ENCODE data around the gene CEMP1.

The CEMP1 gene

GRCh38 chr16:2487903-2488531 is 43.2 kb downstream of the CEMP1 start:
- no peak overlapping the region for H3K4me3 Mint-ChIP-seq
- no peak for TF ChIP-seq CTCF (IDR thresholded peaks at IDR 0.05; ENCODE audit: unreplicated experiment in 3 of 3)
- no peaks in the 10 kb centered on the region for H3K9me3 Mint-ChIP-seq
- peak overlapping the region; percentile 90 to 96 (median 93) for H3K27ac Mint-ChIP-seq
- peaks cover 46% of the 10 kb centered on the region for H3K4me1 Mint-ChIP-seq
- no peaks in the 10 kb centered on the region for H3K27me3 Mint-ChIP-seq (ENCODE audit: low read depth)
- H3K36me3 Mint-ChIP-seq (ENCODE audit: low read depth): no peaks in the 10 kb centered on the region

DNA sequence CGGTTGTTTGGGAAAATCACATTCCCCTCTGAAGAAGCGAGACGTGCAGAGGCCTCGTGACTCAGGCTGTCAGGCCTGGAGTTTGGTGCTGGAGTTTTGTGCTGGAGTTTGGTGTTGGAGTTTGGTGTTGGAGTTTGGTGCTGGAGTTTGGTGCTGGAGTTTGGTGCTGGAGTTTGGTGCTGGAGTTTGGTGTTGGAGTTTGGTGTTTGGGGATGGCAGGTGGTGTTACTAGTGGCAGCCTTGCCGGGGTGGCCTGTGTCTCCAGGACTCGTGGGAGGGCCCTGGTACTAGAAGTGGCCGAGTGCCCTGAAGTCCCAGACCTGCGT is 43.7 kb downstream of the CEMP1 start:
- Mint-ChIP-seq H3K4me1 (peaks cover 51% of the 10 kb centered on the region), H3K4me3 (peak overlapping the region; percentile 28 to 48 (median 42)), H3K9me3 (no peaks in the 10 kb centered on the region), H3K36me3 (ENCODE audit: low read depth) (no peaks in the 10 kb centered on the region), H3K27me3 (ENCODE audit: low read depth) (no peaks in the 10 kb centered on the region), H3K27ac (peak overlapping the region; percentile 89 to 96 (median 93))
- TF ChIP-seq CTCF (IDR thresholded peaks at IDR 0.05; ENCODE audit: unreplicated experiment in 3 of 3): no peak

DNA sequence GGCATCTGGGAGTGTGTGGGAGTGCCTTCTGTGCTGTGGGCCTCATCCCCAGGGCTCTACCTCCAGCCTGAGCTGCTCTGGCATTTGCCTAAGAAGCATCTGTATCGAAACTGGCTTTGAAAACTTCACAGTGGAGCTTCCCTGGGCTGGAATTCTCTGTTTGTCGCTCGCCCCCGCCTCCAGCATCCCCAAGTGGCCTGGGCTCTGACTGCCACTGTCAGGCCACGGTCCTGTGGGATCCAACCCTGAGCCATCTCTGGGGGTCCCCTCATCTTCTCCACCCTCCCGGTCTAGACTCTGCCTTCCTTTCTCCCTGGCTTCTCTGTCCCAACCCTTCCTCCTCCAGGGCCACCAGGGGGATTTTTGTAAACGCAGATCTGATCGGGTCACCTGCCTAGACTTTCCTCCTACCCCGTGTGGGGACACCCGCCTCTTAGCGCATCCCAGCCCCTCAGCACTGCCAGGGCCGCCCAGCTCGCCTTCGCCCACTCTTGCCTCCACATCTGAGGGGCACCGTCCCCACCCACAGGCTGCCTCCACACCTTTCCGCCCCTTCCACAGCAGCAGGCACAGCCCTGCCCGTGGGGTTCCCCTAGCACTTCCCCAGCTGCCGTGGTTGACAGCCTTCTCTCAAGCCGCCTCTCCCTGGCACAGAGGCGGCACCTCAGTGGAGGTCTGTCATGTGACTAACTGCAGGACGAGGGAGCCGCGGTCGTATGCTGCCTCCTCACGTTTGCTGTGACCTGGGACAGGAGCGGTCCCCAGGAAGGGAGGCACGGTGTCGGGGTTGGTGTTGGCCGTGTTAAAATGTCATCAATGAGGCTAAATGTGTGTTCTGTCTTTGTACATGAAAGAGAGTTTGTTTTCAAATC is 44.3 kb downstream of the CEMP1 start:
- peak overlapping the region; percentile 28 to 48 (median 42) for H3K4me3 Mint-ChIP-seq
- peak in 2 of 3 experiments; percentile 11 to 29 for TF ChIP-seq CTCF (IDR thresholded peaks at IDR 0.05; ENCODE audit: unreplicated experiment in 3 of 3)
- peaks cover 57% of the 10 kb centered on the region for H3K4me1 Mint-ChIP-seq
- no peaks in the 10 kb centered on the region for H3K27me3 Mint-ChIP-seq (ENCODE audit: low read depth)
- peak overlapping the region; percentile 89 to 96 (median 93) for H3K27ac Mint-ChIP-seq
- no peaks in the 10 kb centered on the region for H3K9me3 Mint-ChIP-seq
- no peaks in the 10 kb centered on the region for H3K36me3 Mint-ChIP-seq (ENCODE audit: low read depth)

GRCh38 chr16:2485811-2486507 is 45.2 kb downstream of the CEMP1 start:
- Mint-ChIP-seq H3K27me3 (ENCODE audit: low read depth) (no peaks in the 10 kb centered on the region), H3K9me3 (no peaks in the 10 kb centered on the region), H3K4me1 (peaks cover 62% of the 10 kb centered on the region), H3K36me3 (ENCODE audit: low read depth) (no peaks in the 10 kb centered on the region), H3K27ac (no peak overlapping the region), H3K4me3 (no peak overlapping the region)
- TF ChIP-seq CTCF (IDR thresholded peaks at IDR 0.05; ENCODE audit: unreplicated experiment in 3 of 3): no peak

GRCh38 chr16:2484898-2485508 is 46.2 kb downstream of the CEMP1 start:
- Mint-ChIP-seq H3K36me3 (ENCODE audit: low read depth) (no peaks in the 10 kb centered on the region), H3K9me3 (no peaks in the 10 kb centered on the region), H3K4me3 (no peak overlapping the region), H3K27me3 (ENCODE audit: low read depth) (no peaks in the 10 kb centered on the region), H3K27ac (peak overlapping the region; percentile 57 to 91 (median 71)), H3K4me1 (peaks cover 62% of the 10 kb centered on the region)
- TF ChIP-seq CTCF (IDR thresholded peaks at IDR 0.05; ENCODE audit: unreplicated experiment in 3 of 3): no peak
